Fibroblast of pulmonary artery (primary cell): ENCODE results near the gene SENP1.
"Not testable (repeated sequence)": the region's sequence is repeated elsewhere in the genome, so short reads cannot be mapped to it uniquely, and the experiment has no call there.

ENCODE experiments used
- DNase-seq: peaks from one replicate; pipeline ENCODE4 v3.0.0-alpha.2; 2010; ENCODE audit warnings: low read depth
- H3K4me3 ChIP-seq: replicated peaks from 2 replicates; pipeline ENCODE4 v1.5.1; 2011; ENCODE audit warnings: low read depth, mild to moderate bottlenecking, control low read depth, low read length, moderate library complexity
- CTCF ChIP-seq: IDR thresholded peaks from 2 replicates; pipeline ENCODE4 v1.5.1; 2011; ENCODE audit warnings: mild to moderate bottlenecking, control low read depth, low read length, inconsistent platforms; ENCODE audit errors: missing control alignments

Gene SENP1

DNA sequence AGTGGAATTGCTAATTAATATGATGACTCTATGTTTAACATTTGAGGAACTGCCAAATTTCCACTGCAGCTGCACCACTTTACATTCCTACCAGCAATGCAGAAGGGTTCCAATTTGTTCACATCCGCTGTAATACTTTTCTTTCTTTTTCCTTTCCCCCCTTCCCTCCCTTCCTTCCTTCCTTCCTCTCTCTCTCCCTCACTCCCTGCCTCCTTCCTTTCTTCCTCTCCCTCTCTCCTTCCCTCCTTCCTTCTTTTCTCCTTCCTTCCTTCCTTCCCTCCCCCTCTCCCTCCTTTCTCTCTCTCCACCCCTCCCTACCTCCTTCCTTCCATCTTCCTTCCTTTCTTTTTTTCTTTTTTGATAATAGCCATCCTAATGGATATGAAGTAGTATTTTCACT, 10.1 kb upstream of the SENP1 start:
- no peak for DNase-seq
- no peak for TF ChIP-seq CTCF
- H3K4me3 ChIP-seq: no peak overlapping the region

DNA sequence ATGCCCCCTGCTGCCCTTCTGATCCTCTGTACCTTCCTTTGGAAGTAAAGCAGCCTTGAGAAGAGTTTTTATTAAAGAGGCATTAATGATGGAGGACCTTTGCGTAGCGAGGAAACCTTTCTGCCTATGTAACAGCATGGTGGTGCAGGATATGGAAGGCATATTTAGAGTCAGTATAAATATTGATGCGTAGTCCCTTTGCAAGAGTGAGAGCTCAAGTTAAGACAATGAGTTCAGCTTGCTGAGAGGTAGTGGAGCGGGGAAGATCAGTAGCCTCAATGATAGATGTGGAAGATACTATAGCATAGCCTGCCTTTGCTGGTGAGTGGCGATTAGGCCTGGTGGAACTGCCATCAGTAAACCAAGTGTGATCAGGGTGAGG, 5.4 kb upstream of the SENP1 start:
- not testable (repeated sequence) for H3K4me3 ChIP-seq, DNase-seq

- no peak overlapping the region for H3K4me3 ChIP-seq
- TF ChIP-seq CTCF: no peak
- DNase-seq: no peak
These were observed 4.9 kb upstream of the SENP1 start for GRCh38 chr12:48110691-48111311.

GRCh38 chr12:48109424-48109823, 3.5 kb upstream of the SENP1 start:
- H3K4me3 ChIP-seq: no peak overlapping the region
- TF ChIP-seq CTCF: no peak
- DNase-seq: no peak

GRCh38 chr12:48106681-48107613, 1.1 kb upstream of the SENP1 start:
- no peak for TF ChIP-seq CTCF
- peak overlapping the region; percentile 81 for H3K4me3 ChIP-seq
- no peak for DNase-seq

- no peak for TF ChIP-seq CTCF
- H3K4me3 ChIP-seq: peak overlapping the region; percentile 81
- DNase-seq: peak; percentile 22
These were observed 485 bp downstream of the SENP1 start for GRCh38 chr12:48105321-48105866.

GRCh38 chr12:48104531-48104930, 1.3 kb downstream of the SENP1 start:
- DNase-seq: no peak
- H3K4me3 ChIP-seq: peak overlapping the region; percentile 81
- TF ChIP-seq CTCF: no peak
